ENCODE measurements around the gene POU2F3. TPM values are rescaled to one million over a fixed set of nuclear protein-coding genes. Genes with fewer than 3 reads are reported as not detected.

The POU2F3 gene
- total and polyA plus RNA-seq, 5 donors = 0.05 to 0.31 (median 0.20) TPM; not detected in 1

GRCh38 chr11:120290956-120291355 lies 51.0 kb downstream of the POU2F3 start:
- no peak overlapping the region for H3K4me3 ChIP-seq (ENCODE audit: low read length)
- no peaks in the 10 kb centered on the region for H3K9me3 ChIP-seq (ENCODE audit: control insufficient read depth, low read length)
- 40% methylated on average over 3 of the region's 3 CpGs for WGBS
- DNase-seq = no peak
- ATAC-seq = no peak
- H3K4me1 ChIP-seq (ENCODE audit: control insufficient read depth, insufficient read depth, low read length) = no peaks in the 10 kb centered on the region
- H3K27ac ChIP-seq (ENCODE audit: low read length) = no peak overlapping the region
- H3K27me3 ChIP-seq (ENCODE audit: control insufficient read depth, insufficient read depth) = peaks cover 2% of the 10 kb centered on the region
- intact Hi-C loops (cut with DNase I) = no loop called here

- H3K4me3 ChIP-seq (ENCODE audit: low read length) = no peak overlapping the region
- no peak for DNase-seq
- no peak overlapping the region for H3K27ac ChIP-seq (ENCODE audit: low read length)
- WGBS = 70% methylated on average over 5 of the region's 5 CpGs
- H3K4me1 ChIP-seq (ENCODE audit: control insufficient read depth, insufficient read depth, low read length) = no peaks in the 10 kb centered on the region
- H3K27me3 ChIP-seq (ENCODE audit: control insufficient read depth, insufficient read depth) = no peaks in the 10 kb centered on the region
- ATAC-seq = no peak
- H3K9me3 ChIP-seq (ENCODE audit: control insufficient read depth, low read length) = no peaks in the 10 kb centered on the region
- intact Hi-C loops (cut with DNase I) = no loop called here
Measured at GRCh38 chr11:120293038-120293800, 53.3 kb downstream of the POU2F3 start.

GRCh38 chr11:120294096-120294495 lies 54.2 kb downstream of the POU2F3 start:
- DNase-seq (no peak), ATAC-seq (no peak)
- no peaks in the 10 kb centered on the region for H3K27me3 ChIP-seq (ENCODE audit: control insufficient read depth, insufficient read depth)
- WGBS = 70% methylated on average over 5 of the region's 5 CpGs
- no peak overlapping the region for H3K4me3 ChIP-seq (ENCODE audit: low read length)
- H3K27ac ChIP-seq (ENCODE audit: low read length) = no peak overlapping the region
- no peaks in the 10 kb centered on the region for H3K4me1 ChIP-seq (ENCODE audit: control insufficient read depth, insufficient read depth, low read length)
- no peaks in the 10 kb centered on the region for H3K9me3 ChIP-seq (ENCODE audit: control insufficient read depth, low read length)
- intact Hi-C loops (cut with DNase I) = loop anchor here in 1 of 4 donors (2.0 kb wide), 1 partner anchor 55 kb away; no protein-coding TSS in a partner anchor

GRCh38 chr11:120295099-120295498 lies 55.2 kb downstream of the POU2F3 start:
- WGBS = 49% methylated on average over 4 of the region's 4 CpGs
- no peak for DNase-seq
- no peak overlapping the region for H3K4me3 ChIP-seq (ENCODE audit: low read length)
- H3K27ac ChIP-seq (ENCODE audit: low read length) = no peak overlapping the region
- H3K27me3 ChIP-seq (ENCODE audit: control insufficient read depth, insufficient read depth) = no peaks in the 10 kb centered on the region
- peak in 1 of 2 donors; percentile 44 for ATAC-seq
- H3K9me3 ChIP-seq (ENCODE audit: control insufficient read depth, low read length) = no peaks in the 10 kb centered on the region
- H3K4me1 ChIP-seq (ENCODE audit: control insufficient read depth, insufficient read depth, low read length) = no peaks in the 10 kb centered on the region
- intact Hi-C loops (cut with DNase I) = loop anchor here in 1 of 4 donors (2.0 kb wide), 1 partner anchor 56 kb away; no protein-coding TSS in a partner anchor

GRCh38 chr11:120296554-120296953 lies 56.6 kb downstream of the POU2F3 start:
- Histone ChIP-seq H3K9me3 (ENCODE audit: control insufficient read depth, low read length) (no peaks in the 10 kb centered on the region), H3K4me3 (ENCODE audit: low read length) (no peak overlapping the region), H3K4me1 (ENCODE audit: control insufficient read depth, insufficient read depth, low read length) (no peaks in the 10 kb centered on the region), H3K27me3 (ENCODE audit: control insufficient read depth, insufficient read depth) (no peaks in the 10 kb centered on the region), H3K27ac (ENCODE audit: low read length) (no peak overlapping the region)
- DNase-seq (no peak), ATAC-seq (no peak)
- intact Hi-C loops (cut with DNase I) = no loop called here
- 96% methylated on average over 5 of the region's 5 CpGs for WGBS

- Histone ChIP-seq H3K4me1 (ENCODE audit: control insufficient read depth, insufficient read depth, low read length) (no peaks in the 10 kb centered on the region), H3K27me3 (ENCODE audit: control insufficient read depth, insufficient read depth) (no peaks in the 10 kb centered on the region), H3K4me3 (ENCODE audit: low read length) (no peak overlapping the region), H3K27ac (ENCODE audit: low read length) (no peak overlapping the region), H3K9me3 (ENCODE audit: control insufficient read depth, low read length) (no peaks in the 10 kb centered on the region)
- DNase-seq (no peak), ATAC-seq (no peak)
- intact Hi-C loops (cut with DNase I) = loop anchor here in 2 of 4 donors (2.0 kb wide), 1 partner anchor 64 kb away; no protein-coding TSS in a partner anchor
- WGBS = 95% methylated on average over 5 of the region's 5 CpGs
Measured at GRCh38 chr11:120298461-120298860, 58.5 kb downstream of the POU2F3 start.

- WGBS = 76% methylated on average over 6 of the region's 6 CpGs
- Histone ChIP-seq H3K27ac (ENCODE audit: low read length) (no peak overlapping the region), H3K4me1 (ENCODE audit: control insufficient read depth, insufficient read depth, low read length) (no peaks in the 10 kb centered on the region), H3K9me3 (ENCODE audit: control insufficient read depth, low read length) (no peaks in the 10 kb centered on the region), H3K27me3 (ENCODE audit: control insufficient read depth, insufficient read depth) (no peaks in the 10 kb centered on the region), H3K4me3 (ENCODE audit: low read length) (no peak overlapping the region)
- intact Hi-C loops (cut with DNase I) = loop anchor here (2.0 to 5.0 kb wide), 4 partner anchors 65 to 130 kb away; no protein-coding TSS in a partner anchor
- DNase-seq (no peak), ATAC-seq (no peak)
Measured at GRCh38 chr11:120302001-120302805, 62.3 kb downstream of the POU2F3 start.

- intact Hi-C loops (cut with DNase I) = loop anchor here (2.0 to 5.0 kb wide), 4 partner anchors 66 to 131 kb away; no protein-coding TSS in a partner anchor
- peak; percentile 69 to 85 (median 74) for DNase-seq
Measured at GRCh38 chr11:120303004-120303637, 63.2 kb downstream of the POU2F3 start.

GRCh38 chr11:120304526-120304925 lies 64.6 kb downstream of the POU2F3 start:
- ATAC-seq (no peak), DNase-seq (no peak)
- Histone ChIP-seq H3K4me3 (ENCODE audit: low read length) (no peak overlapping the region), H3K9me3 (ENCODE audit: control insufficient read depth, low read length) (no peaks in the 10 kb centered on the region), H3K27ac (ENCODE audit: low read length) (no peak overlapping the region), H3K27me3 (ENCODE audit: control insufficient read depth, insufficient read depth) (no peaks in the 10 kb centered on the region), H3K4me1 (ENCODE audit: control insufficient read depth, insufficient read depth, low read length) (no peaks in the 10 kb centered on the region)
- intact Hi-C loops (cut with DNase I) = loop anchor here in 3 of 4 donors (5.0 kb wide), 3 partner anchors 67 to 132 kb away; no protein-coding TSS in a partner anchor

More at GRCh38 chr11:120303004-120303637, 63.2 kb downstream of the POU2F3 start:
- 10% methylated on average over 3 of the region's 3 CpGs for WGBS
- no peaks in the 10 kb centered on the region for H3K27me3 ChIP-seq (ENCODE audit: control insufficient read depth, insufficient read depth)
- no peaks in the 10 kb centered on the region for H3K9me3 ChIP-seq (ENCODE audit: control insufficient read depth, low read length)
- no peak overlapping the region for H3K4me3 ChIP-seq (ENCODE audit: low read length)
- ATAC-seq = peak; percentile 69 to 71
- no peak overlapping the region for H3K27ac ChIP-seq (ENCODE audit: low read length)
- H3K4me1 ChIP-seq (ENCODE audit: control insufficient read depth, insufficient read depth, low read length) = no peaks in the 10 kb centered on the region

GRCh38 chr11:120305286-120305685 lies 65.3 kb downstream of the POU2F3 start:
- ATAC-seq = no peak
- H3K27ac ChIP-seq (ENCODE audit: low read length) = no peak overlapping the region
- 87% methylated on average over 12 of the region's 12 CpGs for WGBS
- DNase-seq = no peak
- H3K4me3 ChIP-seq (ENCODE audit: low read length) = no peak overlapping the region
- H3K9me3 ChIP-seq (ENCODE audit: control insufficient read depth, low read length) = no peaks in the 10 kb centered on the region
- H3K27me3 ChIP-seq (ENCODE audit: control insufficient read depth, insufficient read depth) = no peaks in the 10 kb centered on the region
- H3K4me1 ChIP-seq (ENCODE audit: control insufficient read depth, insufficient read depth, low read length) = no peaks in the 10 kb centered on the region
- intact Hi-C loops (cut with DNase I) = no loop called here
